K562 (cell line): Measurements from ENCODE around the gene KLHL28.

Experiments used
- BDP1 ChIP-seq: IDR thresholded peaks from 3 replicates; pipeline ENCODE4 v1.6.1; 2011; ENCODE audit not compliant: insufficient read length, insufficient read depth
- POLR2AphosphoS5 ChIP-seq: IDR thresholded peaks from 2 replicates; pipeline ENCODE4 v1.6.1; 2011; ENCODE audit warnings: mild to moderate bottlenecking, low read depth, low read length, moderate library complexity; ENCODE audit not compliant: control insufficient read depth, insufficient read depth

DNA sequence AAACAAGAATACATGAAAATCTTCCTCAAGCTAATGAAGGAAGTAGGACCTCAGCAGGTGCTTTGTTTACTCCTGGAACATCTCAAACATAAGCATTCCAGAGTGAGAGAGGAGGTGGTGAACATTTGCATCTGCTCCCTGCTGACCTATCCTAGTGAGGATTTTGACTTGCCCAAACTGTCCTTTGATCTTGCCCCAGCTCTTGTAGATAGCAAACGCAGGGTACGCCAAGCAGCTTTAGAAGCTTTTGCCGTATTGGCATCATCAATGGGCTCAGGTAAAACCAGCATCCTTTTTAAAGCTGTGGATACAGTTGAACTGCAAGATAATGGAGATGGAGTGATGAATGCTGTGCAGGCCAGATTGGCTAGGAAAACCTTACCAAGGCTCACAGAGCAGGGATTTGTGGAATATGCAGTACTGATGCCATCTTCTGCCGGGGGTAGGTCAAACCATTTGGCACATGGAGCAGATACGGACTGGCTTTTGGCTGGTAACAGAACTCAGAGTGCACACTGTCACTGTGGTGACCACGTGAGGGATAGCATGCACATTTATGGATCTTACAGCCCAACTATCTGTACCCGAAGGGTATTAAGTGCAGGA lies 2.1 kb upstream of the KLHL28 start:
- no peak for TF ChIP-seq POLR2AphosphoS5
- no peak for TF ChIP-seq BDP1
